Measurements from ENCODE around the gene KIAA0930. TPM values are rescaled to one million over a fixed set of nuclear protein-coding genes. Genes with fewer than 3 reads are reported as not detected.
A peak's percentile ranks its signal among the peaks of the same experiment; 100 is the strongest.

Gene KIAA0930
- total and polyA plus RNA-seq, 2 of the 4 experiments (the other 2 are of a cell fraction), result 25.3 to 34.1 TPM

DNA sequence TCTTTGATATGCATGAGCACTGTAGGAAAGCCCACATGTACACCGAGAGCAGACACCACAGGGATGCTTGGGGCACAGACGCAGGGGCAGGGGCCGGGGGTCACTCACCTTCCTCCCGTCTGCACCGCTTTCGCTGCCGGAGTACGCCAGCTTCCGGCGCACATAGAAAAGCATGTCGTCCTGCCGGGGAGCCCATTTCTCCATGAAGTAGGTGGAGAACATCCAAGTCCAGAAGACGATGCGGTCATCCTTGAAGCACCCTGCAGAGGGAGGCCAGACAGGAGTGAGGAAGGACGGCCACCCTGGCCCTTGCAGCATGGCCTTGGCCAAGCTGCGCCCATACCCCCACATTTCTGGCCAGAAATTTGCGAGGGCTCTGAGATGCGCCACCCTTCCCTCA, 28.8 kb downstream of the KIAA0930 start:
- Histone ChIP-seq H2AK9ac (replicated peaks; ENCODE audit: low read depth, low read length, poor library complexity) (peak overlapping the region; percentile 87), H3K4ac (ENCODE audit: low read depth, low read length) (peak overlapping the region; percentile 76), H3K18ac (ENCODE audit: low read depth, low read length) (peak overlapping the region; percentile 78), H2AFZ (replicated peaks; ENCODE audit: low read length, poor library complexity) (peak overlapping the region; percentile 82), H3K4me1 (ENCODE audit: control insufficient read depth, insufficient read depth, low read length) (peaks cover 45% of the 10 kb centered on the region), H2BK15ac (ENCODE audit: low read depth, low read length) (peak overlapping the region; percentile 57; the same call in 2 of the 3 replicates), H3K56ac (ENCODE audit: extremely low read depth, insufficient read depth, low read length) (peak overlapping the region; percentile 5; the same call in 1 of the 2 replicates), H3K79me1 (ENCODE audit: low read depth in 1 of 2, low read length in 2 of 2) (peaks cover 30 to 77% of the 10 kb centered on the region in 2 experiments), H3K4me3 (ENCODE audit: insufficient read depth, low read depth, low read length) (peak overlapping the region; percentile 30), H3K27me3 (ENCODE audit: control insufficient read depth, insufficient read depth, low read length) (no peaks in the 10 kb centered on the region), H3K36me3 (ENCODE audit: control insufficient read depth, insufficient read depth, low read length) (peaks cover 2% of the 10 kb centered on the region; the same call in 1 of the 2 replicates), H4K5ac (ENCODE audit: low read depth, low read length) (0 out of 2 replicates have a peak overlapping the region, but pooled peaks have one; percentile 13), H3K14ac (replicated peaks; ENCODE audit: low read depth, low read length) (peak overlapping the region; percentile 87), H3K9ac (ENCODE audit: low read depth, low read length) (peak overlapping the region; percentile 39), H2BK5ac (ENCODE audit: low read depth, low read length, poor library complexity, severe bottlenecking) (peak overlapping the region; percentile 77), H2AK5ac (ENCODE audit: low read depth, low read length) (peak overlapping the region; percentile 98), H4K20me1 (ENCODE audit: insufficient read depth, low read length) (peaks cover 48% of the 10 kb centered on the region), H4K8ac (ENCODE audit: low read depth in 2 of 2, low read length in 2 of 2) (peak overlapping the region; percentile 20 to 88; a peak in 3 of 4 replicates), H2BK120ac (ENCODE audit: low read depth, low read length) (peak overlapping the region; percentile 82), H2BK20ac (ENCODE audit: low read depth, low read length) (peak overlapping the region; percentile 82), H4K91ac (ENCODE audit: insufficient read depth, low read depth, low read length) (peak overlapping the region; percentile 84), H3K23ac (ENCODE audit: low read depth, low read length) (peak overlapping the region; percentile 30; the same call in 1 of the 2 replicates), H3K27ac (ENCODE audit: insufficient read depth, low read length) (peak overlapping the region; percentile 75), H3K9me1 (ENCODE audit: insufficient read depth, low read length) (peaks cover 42% of the 10 kb centered on the region), H3K4me2 (ENCODE audit: low read depth, low read length) (peak overlapping the region; percentile 72), H3K9me3 (ENCODE audit: control insufficient read depth, insufficient read depth, low read length) (no peaks in the 10 kb centered on the region)
- intact Hi-C loops (cut with micrococcal nuclease), result loop anchor here (1.0 to 2.0 kb wide), 2 partner anchors 29 to 237 kb away; partner anchors contain the start of gene KIAA0930
- DNase-seq (no peak), ATAC-seq (ENCODE audit: low read depth) (no peak; the same call in 1 of the 2 replicates)
- no TSS peak for BruUV-seq (replicated peaks)
- ChIA-PET POLR2A (ENCODE audit: unreplicated experiment) (no interaction called here), CTCF (interaction anchor here (1.0 kb wide), 1 partner anchor 180 kb away, joined by 4 read pairs; no protein-coding TSS in a partner anchor)
- no peak for TF ChIP-seq SMC3 (IDR thresholded peaks at IDR 0.05; ENCODE audit: low read depth, low read length)
- TF ChIP-seq RFX5 (IDR thresholded peaks at IDR 0.05; ENCODE audit: low read depth, low read length), result no peak
- TF ChIP-seq BHLHE40 (IDR thresholded peaks at IDR 0.05; ENCODE audit: low read depth, low read length), result no peak
- TF ChIP-seq CEBPB (IDR thresholded peaks at IDR 0.05; ENCODE audit: low read depth, low read length), result no peak
- TF ChIP-seq MAZ (IDR thresholded peaks at IDR 0.05; ENCODE audit: borderline replicate concordance, low read depth, low read length), result no peak
- TF ChIP-seq, protein P1, sequence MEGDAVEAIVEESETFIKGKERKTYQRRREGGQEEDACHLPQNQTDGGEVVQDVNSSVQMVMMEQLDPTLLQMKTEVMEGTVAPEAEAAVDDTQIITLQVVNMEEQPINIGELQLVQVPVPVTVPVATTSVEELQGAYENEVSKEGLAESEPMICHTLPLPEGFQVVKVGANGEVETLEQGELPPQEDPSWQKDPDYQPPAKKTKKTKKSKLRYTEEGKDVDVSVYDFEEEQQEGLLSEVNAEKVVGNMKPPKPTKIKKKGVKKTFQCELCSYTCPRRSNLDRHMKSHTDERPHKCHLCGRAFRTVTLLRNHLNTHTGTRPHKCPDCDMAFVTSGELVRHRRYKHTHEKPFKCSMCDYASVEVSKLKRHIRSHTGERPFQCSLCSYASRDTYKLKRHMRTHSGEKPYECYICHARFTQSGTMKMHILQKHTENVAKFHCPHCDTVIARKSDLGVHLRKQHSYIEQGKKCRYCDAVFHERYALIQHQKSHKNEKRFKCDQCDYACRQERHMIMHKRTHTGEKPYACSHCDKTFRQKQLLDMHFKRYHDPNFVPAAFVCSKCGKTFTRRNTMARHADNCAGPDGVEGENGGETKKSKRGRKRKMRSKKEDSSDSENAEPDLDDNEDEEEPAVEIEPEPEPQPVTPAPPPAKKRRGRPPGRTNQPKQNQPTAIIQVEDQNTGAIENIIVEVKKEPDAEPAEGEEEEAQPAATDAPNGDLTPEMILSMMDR (conservative IDR thresholded peaks at IDR 0.05; ENCODE audit: low read depth, low read length), result no peak
- no peak for TF ChIP-seq RCOR1 (IDR thresholded peaks at IDR 0.05; ENCODE audit: insufficient replicate concordance, low read length)
- TF ChIP-seq, protein P2, sequence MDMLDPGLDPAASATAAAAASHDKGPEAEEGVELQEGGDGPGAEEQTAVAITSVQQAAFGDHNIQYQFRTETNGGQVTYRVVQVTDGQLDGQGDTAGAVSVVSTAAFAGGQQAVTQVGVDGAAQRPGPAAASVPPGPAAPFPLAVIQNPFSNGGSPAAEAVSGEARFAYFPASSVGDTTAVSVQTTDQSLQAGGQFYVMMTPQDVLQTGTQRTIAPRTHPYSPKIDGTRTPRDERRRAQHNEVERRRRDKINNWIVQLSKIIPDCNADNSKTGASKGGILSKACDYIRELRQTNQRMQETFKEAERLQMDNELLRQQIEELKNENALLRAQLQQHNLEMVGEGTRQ (IDR thresholded peaks at IDR 0.05; ENCODE audit: low read depth, low read length), result no peak
- no peak for TF ChIP-seq RAD21 (IDR thresholded peaks at IDR 0.05; ENCODE audit: low read length)
- TF ChIP-seq NFE2L2 (IDR thresholded peaks at IDR 0.05; ENCODE audit: low read depth, low read length), result no peak
- TF ChIP-seq FOS (IDR thresholded peaks at IDR 0.05; ENCODE audit: low read depth, low read length), result no peak
- TF ChIP-seq POLR2A (IDR thresholded peaks at IDR 0.05; ENCODE audit: low read depth, low read length), result no peak
- TF ChIP-seq MXI1 (IDR thresholded peaks at IDR 0.05; ENCODE audit: borderline replicate concordance, low read depth, low read length), result no peak
- no peak for TF ChIP-seq MAFK (IDR thresholded peaks at IDR 0.05; ENCODE audit: low read depth, low read length)
- dilution Hi-C loops (cut with HindIII; ENCODE audit: low sequenced_read_pairs, unreplicated experiment), result no loop called here
- 73% methylated on average over 8 of the region's 18 CpGs; no CpG with 5 or more reads in 1 of the 2 experiments for WGBS, 2 experiments (ENCODE audit: extremely low coverage in 2 of 2, insufficient read length in 1 of 2)
- in situ Hi-C loops (cut with MboI; ENCODE audit: low sequenced_read_pairs), result no loop called here
